ENCODE results near the gene EHBP1L1. TPM values are rescaled to one million over a fixed set of nuclear protein-coding genes. Genes with fewer than 3 reads are reported as not detected.

The EHBP1L1 gene
- total RNA-seq, 1 experiment from 2014 or later = 126 TPM

GRCh38 chr11:65537296-65537597, 38.6 kb upstream of the EHBP1L1 start:
- Histone ChIP-seq H3K27me3 (ENCODE audit: low read length) (no peaks in the 10 kb centered on the region), H3K4me1 (ENCODE audit: insufficient read depth, low read length) (peaks cover 19% of the 10 kb centered on the region), H3K36me3 (ENCODE audit: low read depth, low read length) (peaks cover 29% of the 10 kb centered on the region), H2AFZ (ENCODE audit: low read length) (no peak overlapping the region), H3K9me2 (replicated peaks; ENCODE audit: low read length) (no peaks in the 10 kb centered on the region), H3K4me2 (ENCODE audit: low read length) (no peak overlapping the region), H3F3A (ENCODE audit: low read length, unreplicated experiment) (no peaks in the 10 kb centered on the region), H4K20me1 (ENCODE audit: low read length) (no peaks in the 10 kb centered on the region), H3K9me3 (ENCODE audit: low read length) (no peaks in the 10 kb centered on the region), H3K27ac (ENCODE audit: low read length) (no peak overlapping the region), H3K79me2 (ENCODE audit: low read length) (0 out of 2 replicates have a peak, but pooled peaks cover 5% of the 10 kb centered on the region), H3K4me3 (ENCODE audit: low read length) (no peak overlapping the region), H3K9ac (ENCODE audit: low read length) (no peak overlapping the region)
- DNase-seq (no peak), ATAC-seq (no peak)
- intact Hi-C loops (cut with micrococcal nuclease) = no loop called here
- POLR2A ChIA-PET (ENCODE audit: unreplicated experiment) = no interaction called here
- BruUV-seq (replicated peaks) = no TSS peak
- TF ChIP-seq EZH2phosphoT487 (IDR thresholded peaks at IDR 0.05; ENCODE audit: borderline replicate concordance, low read length) (no peak), EZH2 (IDR thresholded peaks at IDR 0.05; ENCODE audit: low read length, unreplicated experiment) (no peak)
- CTCF ChIA-PET = no interaction called here

- Histone ChIP-seq H3K4me2 (ENCODE audit: low read length) (no peak overlapping the region), H3K9ac (ENCODE audit: low read length) (no peak overlapping the region), H3K79me2 (ENCODE audit: low read length) (0 out of 2 replicates have a peak, but pooled peaks cover 5% of the 10 kb centered on the region), H2AFZ (ENCODE audit: low read length) (no peak overlapping the region), H3K9me2 (replicated peaks; ENCODE audit: low read length) (no peaks in the 10 kb centered on the region), H3K4me3 (ENCODE audit: low read length) (no peak overlapping the region), H3K4me1 (ENCODE audit: insufficient read depth, low read length) (peaks cover 19% of the 10 kb centered on the region), H4K20me1 (ENCODE audit: low read length) (no peaks in the 10 kb centered on the region), H3K36me3 (ENCODE audit: low read depth, low read length) (peaks cover 25% of the 10 kb centered on the region), H3K27me3 (ENCODE audit: low read length) (no peaks in the 10 kb centered on the region), H3K9me3 (ENCODE audit: low read length) (no peaks in the 10 kb centered on the region), H3K27ac (ENCODE audit: low read length) (no peak overlapping the region), H3F3A (ENCODE audit: low read length, unreplicated experiment) (no peaks in the 10 kb centered on the region)
- DNase-seq = no peak
- ChIA-PET POLR2A (ENCODE audit: unreplicated experiment) (interaction anchor here (0.6 kb wide), 1 partner anchor 39 kb away, joined by 4 read pairs; no protein-coding TSS in a partner anchor), CTCF (no interaction called here)
- TF ChIP-seq CTCF (conservative IDR thresholded peaks at IDR 0.05; ENCODE audit: low read depth, low read length) = no peak
- BruUV-seq (replicated peaks) = no TSS peak
- ATAC-seq = no peak
- intact Hi-C loops (cut with micrococcal nuclease) = no loop called here
Measured at GRCh38 chr11:65537620-65538231, 38.1 kb upstream of the EHBP1L1 start.

GRCh38 chr11:65538232-65538914, 37.5 kb upstream of the EHBP1L1 start:
- Histone ChIP-seq H3K36me3 (ENCODE audit: low read depth, low read length) (peaks cover 19% of the 10 kb centered on the region; the same call in 1 of the 2 replicates), H3K4me2 (ENCODE audit: low read length) (no peak overlapping the region), H3K27me3 (ENCODE audit: low read length) (no peaks in the 10 kb centered on the region), H3K4me3 (ENCODE audit: low read length) (no peak overlapping the region), H3K79me2 (ENCODE audit: low read length) (0 out of 2 replicates have a peak, but pooled peaks cover 5% of the 10 kb centered on the region), H3F3A (ENCODE audit: low read length, unreplicated experiment) (no peaks in the 10 kb centered on the region), H3K9ac (ENCODE audit: low read length) (no peak overlapping the region), H4K20me1 (ENCODE audit: low read length) (no peaks in the 10 kb centered on the region), H2AFZ (ENCODE audit: low read length) (no peak overlapping the region), H3K27ac (ENCODE audit: low read length) (no peak overlapping the region), H3K9me3 (ENCODE audit: low read length) (no peaks in the 10 kb centered on the region), H3K9me2 (replicated peaks; ENCODE audit: low read length) (no peaks in the 10 kb centered on the region), H3K4me1 (ENCODE audit: insufficient read depth, low read length) (peaks cover 19% of the 10 kb centered on the region)
- ATAC-seq (no peak), DNase-seq (no peak)
- TF ChIP-seq EZH2 (IDR thresholded peaks at IDR 0.05; ENCODE audit: low read length, unreplicated experiment) = no peak
- TF ChIP-seq CTCF (conservative IDR thresholded peaks at IDR 0.05; ENCODE audit: low read depth, low read length) = no peak
- no peak for TF ChIP-seq EZH2phosphoT487 (IDR thresholded peaks at IDR 0.05; ENCODE audit: borderline replicate concordance, low read length)
- ChIA-PET CTCF (no interaction called here), POLR2A (ENCODE audit: unreplicated experiment) (interaction anchor here (0.6 kb wide), 1 partner anchor 38 kb away, joined by 4 read pairs; no protein-coding TSS in a partner anchor)
- intact Hi-C loops (cut with micrococcal nuclease) = no loop called here
- TSS peak; percentile 32 for BruUV-seq (replicated peaks)
